Type B pancreatic cell (in vitro differentiated cells): ENCODE measurements around the gene HLA-B. TPM values are rescaled to one million over a fixed set of nuclear protein-coding genes. Genes with fewer than 3 reads are reported as not detected.
"Not testable (repeated sequence)": the region's sequence is repeated elsewhere in the genome, so short reads cannot be mapped to it uniquely, and the experiment has no call there.

ENCODE experiments used
- DNase-seq: peaks from one replicate; pipeline ENCODE4 v3.0.0; 2021; ENCODE audit warnings: mixed read lengths; ENCODE audit not compliant: unreplicated experiment; ENCODE audit errors: extremely low spot score
- H3K27ac Mint-ChIP-seq: 2 replicates; pipeline ENCODE4 v1.8.0; 2021; ENCODE audit warnings: mild to moderate bottlenecking, mixed read lengths
- H3K27me3 Mint-ChIP-seq: 2 replicates; pipeline ENCODE4 v1.8.0; 2021; ENCODE audit warnings: mixed read lengths
- H3K36me3 Mint-ChIP-seq: 2 replicates; pipeline ENCODE4 v1.8.0; 2021; ENCODE audit warnings: mixed read lengths
- H3K4me1 Mint-ChIP-seq: one replicate; pipeline ENCODE4 v1.8.0; 2021; ENCODE audit warnings: mixed read lengths; ENCODE audit not compliant: unreplicated experiment
- H3K4me3 Mint-ChIP-seq: 2 replicates; pipeline ENCODE4 v1.8.0; 2021; ENCODE audit warnings: mild to moderate bottlenecking, mixed read lengths
- H3K9me3 Mint-ChIP-seq: 2 replicates; pipeline ENCODE4 v1.8.0; 2021; ENCODE audit warnings: mixed read lengths
- total RNA-seq: library from RNA; stranded (reverse); gene quantifications from 2 replicates; pipeline ENCODE4 v1.2.1, GENCODE V29; 2021; ENCODE audit warnings: low replicate concordance
- TF ChIP-seq, protein P1 (sequence below): fragments of 200-600 bp; sonication (generic); conservative IDR thresholded peaks from 2 replicates; pipeline ENCODE4 v1.5.0; 2021; ENCODE audit warnings: antibody characterized with exemption, mild to moderate bottlenecking

Gene HLA-B
- total RNA-seq, 1 donor from 2014 or later: 53.9 TPM

DNA sequence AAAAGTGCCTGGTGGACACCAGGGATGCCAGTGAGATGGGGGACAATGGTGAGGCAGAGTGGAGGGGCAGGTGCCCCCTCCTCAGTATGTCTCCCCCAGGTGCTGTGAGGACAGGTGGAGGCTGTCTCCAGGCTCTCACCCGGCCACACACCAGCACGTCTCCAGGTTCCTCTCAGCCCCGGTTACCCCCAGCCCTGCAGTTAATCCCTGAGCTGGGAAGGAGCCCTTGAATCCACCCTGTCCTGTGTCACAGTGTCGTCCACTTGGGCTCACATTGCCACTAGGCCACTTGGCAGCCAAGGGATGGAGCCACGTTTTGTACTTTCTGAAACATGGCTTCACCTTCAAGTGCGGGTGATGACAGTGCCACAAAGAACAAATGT is 21.7 kb upstream of the HLA-B start:
- Mint-ChIP-seq H3K4me3 (no peak overlapping the region), H3K27ac (no peak overlapping the region), H3K9me3 (no peaks in the 10 kb centered on the region), H3K36me3 (no peaks in the 10 kb centered on the region), H3K4me1 (no peaks in the 10 kb centered on the region), H3K27me3 (peaks cover 56% of the 10 kb centered on the region)
- TF ChIP-seq, protein P1, sequence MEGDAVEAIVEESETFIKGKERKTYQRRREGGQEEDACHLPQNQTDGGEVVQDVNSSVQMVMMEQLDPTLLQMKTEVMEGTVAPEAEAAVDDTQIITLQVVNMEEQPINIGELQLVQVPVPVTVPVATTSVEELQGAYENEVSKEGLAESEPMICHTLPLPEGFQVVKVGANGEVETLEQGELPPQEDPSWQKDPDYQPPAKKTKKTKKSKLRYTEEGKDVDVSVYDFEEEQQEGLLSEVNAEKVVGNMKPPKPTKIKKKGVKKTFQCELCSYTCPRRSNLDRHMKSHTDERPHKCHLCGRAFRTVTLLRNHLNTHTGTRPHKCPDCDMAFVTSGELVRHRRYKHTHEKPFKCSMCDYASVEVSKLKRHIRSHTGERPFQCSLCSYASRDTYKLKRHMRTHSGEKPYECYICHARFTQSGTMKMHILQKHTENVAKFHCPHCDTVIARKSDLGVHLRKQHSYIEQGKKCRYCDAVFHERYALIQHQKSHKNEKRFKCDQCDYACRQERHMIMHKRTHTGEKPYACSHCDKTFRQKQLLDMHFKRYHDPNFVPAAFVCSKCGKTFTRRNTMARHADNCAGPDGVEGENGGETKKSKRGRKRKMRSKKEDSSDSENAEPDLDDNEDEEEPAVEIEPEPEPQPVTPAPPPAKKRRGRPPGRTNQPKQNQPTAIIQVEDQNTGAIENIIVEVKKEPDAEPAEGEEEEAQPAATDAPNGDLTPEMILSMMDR: no peak
- no peak for DNase-seq

DNA sequence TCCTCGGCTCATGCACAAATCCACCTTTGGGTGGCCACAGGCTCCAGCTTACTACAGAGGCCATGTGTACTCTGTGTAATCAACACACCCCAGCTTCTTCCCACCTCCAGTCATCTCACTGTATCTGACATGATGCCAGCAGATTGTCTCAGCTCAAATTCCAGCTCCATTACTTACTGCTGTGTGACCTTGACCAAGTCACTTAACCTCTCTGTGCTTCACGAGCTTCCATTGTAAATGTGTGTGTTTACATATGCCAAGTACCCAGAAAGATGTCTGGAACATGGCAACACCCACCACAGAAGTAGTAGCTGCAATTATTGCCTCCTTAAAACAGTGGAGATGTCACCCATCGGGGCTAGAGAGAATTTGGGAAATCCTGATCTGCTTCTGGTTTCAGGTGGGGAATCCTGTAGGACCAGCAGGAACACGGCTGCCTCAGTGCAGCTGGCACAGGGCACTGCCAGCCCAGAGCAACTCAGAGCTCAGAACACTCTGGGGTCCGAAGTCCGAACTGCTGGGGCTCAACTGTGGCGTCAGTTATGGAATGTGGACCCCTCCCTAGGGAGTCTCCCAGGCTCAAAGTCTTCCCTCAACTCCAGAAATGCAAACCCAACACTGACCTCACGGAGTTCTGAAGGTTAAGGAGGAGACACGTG is 21.2 kb upstream of the HLA-B start:
- H3K36me3 Mint-ChIP-seq: no peaks in the 10 kb centered on the region
- TF ChIP-seq, protein P1: no peak
- H3K27ac Mint-ChIP-seq: no peak overlapping the region
- H3K9me3 Mint-ChIP-seq: no peaks in the 10 kb centered on the region
- H3K27me3 Mint-ChIP-seq: peaks cover 59% of the 10 kb centered on the region
- DNase-seq: no peak
- H3K4me3 Mint-ChIP-seq: no peak overlapping the region
- no peaks in the 10 kb centered on the region for H3K4me1 Mint-ChIP-seq

DNA sequence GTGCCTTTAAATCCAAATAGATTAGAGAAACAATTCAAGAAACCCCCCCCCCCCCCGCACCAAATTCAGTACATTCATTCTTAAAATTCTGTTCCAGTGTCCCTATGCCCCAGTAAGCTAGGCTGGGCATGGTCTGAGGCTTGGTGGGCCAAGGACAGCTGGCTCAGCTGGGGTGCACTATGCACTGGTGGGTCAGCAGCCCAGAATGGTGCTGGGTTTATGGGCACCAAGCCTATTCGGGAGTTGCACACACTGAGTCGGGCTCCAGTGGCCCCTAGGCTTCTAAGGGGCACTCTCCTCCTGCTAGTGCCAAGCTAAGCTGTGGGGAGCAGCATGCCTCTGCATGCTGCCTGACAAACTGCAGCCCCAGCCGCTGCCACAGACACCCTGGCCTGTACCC is 20.1 kb upstream of the HLA-B start:
- H3K27ac Mint-ChIP-seq: no peak overlapping the region
- TF ChIP-seq, protein P1: no peak
- no peak for DNase-seq
- no peaks in the 10 kb centered on the region for H3K36me3 Mint-ChIP-seq
- H3K9me3 Mint-ChIP-seq: no peaks in the 10 kb centered on the region
- no peak overlapping the region for H3K4me3 Mint-ChIP-seq
- peaks cover 61% of the 10 kb centered on the region for H3K27me3 Mint-ChIP-seq
- H3K4me1 Mint-ChIP-seq: no peaks in the 10 kb centered on the region

DNA sequence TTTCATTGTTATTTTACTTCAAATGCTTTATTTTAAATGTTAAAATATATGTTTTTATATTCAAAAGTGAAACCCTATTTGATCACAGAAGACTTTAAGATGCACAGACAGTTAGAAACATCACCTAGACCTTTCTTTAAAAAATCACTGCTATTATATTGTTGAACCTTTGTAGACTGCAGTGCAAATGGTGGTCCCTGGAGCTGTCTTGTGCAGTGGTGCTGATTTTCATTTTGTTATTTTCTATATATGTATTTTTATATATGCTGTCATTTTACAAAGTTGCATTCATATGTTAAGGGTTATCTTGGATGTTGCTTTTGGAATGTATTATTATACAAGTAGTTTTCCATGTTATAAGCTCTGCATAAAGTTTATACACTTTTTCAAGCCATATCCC is 18.7 kb upstream of the HLA-B start:
- Mint-ChIP-seq H3K9me3 (no peaks in the 10 kb centered on the region), H3K27me3 (peaks cover 53% of the 10 kb centered on the region), H3K27ac (no peak overlapping the region), H3K36me3 (no peaks in the 10 kb centered on the region), H3K4me1 (no peaks in the 10 kb centered on the region), H3K4me3 (no peak overlapping the region)
- no peak for DNase-seq
- TF ChIP-seq, protein P1: no peak

DNA sequence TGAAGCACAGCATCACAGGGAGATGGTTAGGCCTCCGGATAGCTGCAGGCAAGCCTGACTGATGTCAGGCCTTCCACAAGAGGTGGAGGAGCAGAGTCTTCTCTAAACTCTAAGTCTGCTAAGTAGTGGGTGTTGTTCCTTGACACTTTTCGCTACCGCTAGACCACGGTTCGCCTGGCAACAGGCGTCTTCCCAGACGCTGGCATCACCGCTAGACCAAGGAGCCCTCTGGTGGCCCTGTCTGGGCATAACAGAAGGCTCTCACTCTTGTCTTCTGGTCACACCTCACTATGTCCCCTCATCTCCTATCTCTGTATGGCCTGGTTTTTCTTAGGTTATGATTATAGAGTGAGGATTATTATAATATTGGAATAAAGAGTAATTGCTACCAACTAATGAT is 17.1 kb upstream of the HLA-B start:
- H3K4me1 Mint-ChIP-seq, DNase-seq, H3K27ac Mint-ChIP-seq, H3K9me3 Mint-ChIP-seq, H3K4me3 Mint-ChIP-seq, H3K36me3 Mint-ChIP-seq: not testable (repeated sequence)
- peaks cover 57% of the 10 kb centered on the region for H3K27me3 Mint-ChIP-seq

DNA sequence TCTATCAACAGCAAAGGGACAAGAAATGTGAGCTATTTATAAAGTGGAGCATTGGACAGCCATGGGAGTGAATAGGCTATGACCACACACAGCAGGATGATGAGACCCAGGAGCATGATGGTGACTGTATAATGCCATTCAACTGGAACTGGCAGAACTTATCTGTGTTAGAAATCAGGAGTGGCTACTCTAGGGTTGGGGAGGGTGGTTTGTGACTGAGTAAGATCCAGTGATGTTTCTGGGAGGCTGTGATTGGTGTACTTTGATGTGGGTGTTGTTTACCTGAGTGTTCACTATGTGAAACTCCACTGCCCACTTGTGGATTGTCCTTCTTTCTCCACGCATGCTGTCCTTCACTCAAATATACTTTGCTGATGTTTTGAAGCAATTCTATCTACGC is 11.5 kb upstream of the HLA-B start:
- TF ChIP-seq, protein P1: no peak
- peaks cover 87% of the 10 kb centered on the region for H3K27me3 Mint-ChIP-seq
- no peaks in the 10 kb centered on the region for H3K36me3 Mint-ChIP-seq

More for the DNA sequence above, 11.5 kb upstream of the HLA-B start:
- no peak overlapping the region for H3K27ac Mint-ChIP-seq
- no peak overlapping the region for H3K4me3 Mint-ChIP-seq
- no peak for DNase-seq
- no peaks in the 10 kb centered on the region for H3K4me1 Mint-ChIP-seq
- H3K9me3 Mint-ChIP-seq: no peaks in the 10 kb centered on the region
